GM18867 (cell line): ENCODE results near the gene DUSP22.
"Not testable (repeated sequence)": the region's sequence is repeated elsewhere in the genome, so short reads cannot be mapped to it uniquely, and the experiment has no call there.

ENCODE experiments used
- ATAC-seq: cut with Tn5 transposase; IDR thresholded peaks from one replicate; pipeline ENCODE4 v1.9.1; 2021; ENCODE audit warnings: mild to moderate bottlenecking, moderate library complexity; ENCODE audit not compliant: unreplicated experiment

DUSP22 gene

GRCh38 chr6:322940-323729 is 30.8 kb downstream of the DUSP22 start:
- no peak for ATAC-seq

GRCh38 chr6:323730-324088 is 31.4 kb downstream of the DUSP22 start:
- no peak for ATAC-seq

- ATAC-seq, result no peak
Measured at GRCh38 chr6:324116-324728, 31.9 kb downstream of the DUSP22 start.

- ATAC-seq, result no peak
Measured at GRCh38 chr6:324729-325125, 32.4 kb downstream of the DUSP22 start.

- not testable (repeated sequence) for ATAC-seq
Measured at GRCh38 chr6:325161-325860, 33.0 kb downstream of the DUSP22 start.

- not testable (repeated sequence) for ATAC-seq
Measured at GRCh38 chr6:326066-326465, 33.8 kb downstream of the DUSP22 start.

GRCh38 chr6:326896-327537 is 34.7 kb downstream of the DUSP22 start:
- ATAC-seq, result no peak

- no peak for ATAC-seq
Measured at GRCh38 chr6:327538-328116, 35.3 kb downstream of the DUSP22 start.

GRCh38 chr6:328136-328670 is 35.9 kb downstream of the DUSP22 start:
- ATAC-seq, result peak; percentile 69

- no peak for ATAC-seq
Measured at GRCh38 chr6:328924-329323, 36.6 kb downstream of the DUSP22 start.

GRCh38 chr6:329888-330691 is 37.8 kb downstream of the DUSP22 start:
- no peak for ATAC-seq

- ATAC-seq, result no peak
Measured at GRCh38 chr6:330948-331347, 38.7 kb downstream of the DUSP22 start.

- peak; percentile 36 for ATAC-seq
Measured at GRCh38 chr6:331622-332521, 39.6 kb downstream of the DUSP22 start.

- no peak for ATAC-seq
Measured at GRCh38 chr6:332671-333070, 40.4 kb downstream of the DUSP22 start.

- ATAC-seq, result no peak
Measured at GRCh38 chr6:333379-334002, 41.2 kb downstream of the DUSP22 start.

GRCh38 chr6:334536-335510 is 42.5 kb downstream of the DUSP22 start:
- no peak for ATAC-seq

- ATAC-seq, result no peak
Measured at GRCh38 chr6:335572-335971, 43.3 kb downstream of the DUSP22 start.
